HG03064 (cell line): ENCODE measurements around the gene ABCC8.

ENCODE experiments used
- ATAC-seq: cut with Tn5 transposase; IDR thresholded peaks from one replicate; pipeline ENCODE4 v1.9.1; 2021; ENCODE audit warnings: low read depth; ENCODE audit not compliant: unreplicated experiment

The ABCC8 gene

DNA sequence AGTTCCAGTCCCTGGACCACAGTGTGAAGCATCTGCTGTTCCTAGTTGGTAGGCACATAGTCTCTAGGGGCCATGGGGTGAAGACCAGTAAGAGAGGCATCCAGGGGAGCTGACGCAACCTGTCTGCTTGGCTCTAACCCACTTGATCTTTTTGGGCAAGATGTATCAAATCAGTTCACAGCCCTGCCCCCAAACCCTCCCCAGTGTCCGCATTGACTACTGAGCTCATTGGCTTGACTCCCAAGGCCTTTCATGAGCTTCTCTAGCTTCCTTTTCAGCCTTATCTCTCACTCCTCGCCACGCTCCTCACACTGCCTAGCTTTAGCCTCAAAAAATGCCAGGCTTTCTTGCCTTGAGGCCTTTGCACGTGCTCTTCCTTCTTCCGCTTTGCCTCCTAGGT is 29.7 kb upstream of the ABCC8 start:
- ATAC-seq = no peak

DNA sequence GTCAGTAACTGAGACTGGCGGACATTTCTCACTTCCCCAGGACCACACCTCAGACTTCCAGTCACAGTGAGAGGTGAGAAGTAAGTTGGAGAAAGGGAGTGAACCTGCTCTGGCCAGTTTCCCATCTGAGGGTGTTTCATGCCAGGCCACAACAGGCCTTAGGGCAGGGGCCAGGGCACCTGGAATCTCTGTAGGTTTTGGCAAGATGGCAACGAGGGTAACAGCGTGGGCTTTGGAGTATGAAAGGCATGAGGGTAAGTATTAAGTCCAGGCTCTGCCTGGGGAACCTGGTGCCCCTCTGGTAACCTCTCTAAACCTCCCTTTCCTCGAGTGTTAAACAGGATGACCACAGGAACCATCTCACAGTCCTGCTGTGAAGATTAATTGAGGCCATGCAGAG is 28.5 kb upstream of the ABCC8 start:
- ATAC-seq = no peak

DNA sequence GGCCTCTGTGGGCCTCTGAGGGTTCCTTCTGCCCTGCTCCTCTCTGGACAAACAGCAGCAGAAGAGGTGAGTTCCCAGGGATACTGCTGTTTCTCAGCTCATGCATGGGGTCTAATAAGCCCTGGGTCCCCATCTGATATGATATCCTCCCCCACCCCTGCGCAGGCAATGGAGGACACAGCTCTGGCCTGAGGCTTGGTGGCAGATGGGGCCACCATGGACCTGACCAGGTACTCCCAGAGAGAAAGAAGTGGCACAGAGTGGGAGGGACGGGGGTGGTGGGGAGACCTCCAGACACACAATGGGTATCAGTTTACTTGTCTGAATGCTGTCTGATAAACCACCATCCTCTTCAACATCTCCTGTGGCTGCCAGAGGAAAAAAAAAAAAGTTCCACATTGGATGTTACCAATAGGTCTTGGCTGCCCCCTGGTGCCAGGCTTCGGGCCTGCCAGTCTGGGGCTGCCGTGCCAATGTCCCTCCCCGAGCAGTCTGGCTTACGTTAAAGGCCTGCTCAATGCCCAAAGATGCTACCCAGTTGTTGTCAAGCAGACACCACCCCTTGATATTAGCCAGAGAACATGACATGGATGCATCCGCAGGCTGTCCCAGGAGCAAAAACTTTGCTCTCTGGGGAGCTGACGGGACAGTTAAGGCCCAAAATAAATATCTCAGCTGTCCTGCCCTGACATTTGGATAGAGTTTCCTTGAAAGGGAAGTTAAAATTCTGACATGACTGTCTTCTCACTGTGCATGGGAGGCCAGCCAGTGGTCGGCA is 27.9 kb upstream of the ABCC8 start:
- no peak for ATAC-seq

DNA sequence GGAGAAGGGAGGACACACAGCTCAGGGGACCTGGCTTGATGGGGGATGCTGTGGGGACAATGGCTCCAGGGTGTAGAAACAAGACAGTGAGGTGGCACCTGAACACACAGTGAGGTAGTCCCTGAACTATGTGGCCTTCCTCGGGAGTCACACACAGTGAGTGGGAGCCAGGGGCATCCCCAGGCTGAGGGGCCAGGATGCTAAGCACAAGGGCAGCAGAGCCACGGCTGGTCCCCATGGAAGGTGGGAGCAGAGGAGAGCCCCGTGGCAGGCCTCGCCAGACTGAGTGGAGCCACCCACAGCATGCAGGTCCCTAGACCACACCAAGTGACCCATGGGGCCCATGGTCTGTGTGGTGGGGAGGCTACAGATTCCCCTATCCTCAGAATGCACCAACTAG is 26.0 kb upstream of the ABCC8 start:
- no peak for ATAC-seq

DNA sequence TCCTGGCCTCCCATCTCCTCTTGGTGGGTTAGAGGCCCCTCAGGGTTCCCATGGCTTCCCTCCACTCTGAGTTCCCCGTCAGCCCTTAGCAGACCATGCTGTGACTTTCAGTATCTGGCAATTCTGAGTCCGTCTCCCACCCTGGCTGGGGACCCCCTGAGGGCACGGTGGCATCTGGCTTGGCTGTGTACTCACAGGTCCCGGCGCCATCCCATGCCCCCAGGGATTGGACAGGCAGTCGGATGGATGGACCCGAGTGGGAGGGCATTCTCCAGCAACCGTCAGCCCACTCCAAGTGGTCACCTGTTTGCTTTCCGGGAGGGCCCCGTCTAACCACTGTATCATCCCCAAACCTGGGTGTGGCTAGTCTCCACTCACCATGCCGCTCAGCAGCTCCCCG is 24.0 kb upstream of the ABCC8 start:
- ATAC-seq = no peak

DNA sequence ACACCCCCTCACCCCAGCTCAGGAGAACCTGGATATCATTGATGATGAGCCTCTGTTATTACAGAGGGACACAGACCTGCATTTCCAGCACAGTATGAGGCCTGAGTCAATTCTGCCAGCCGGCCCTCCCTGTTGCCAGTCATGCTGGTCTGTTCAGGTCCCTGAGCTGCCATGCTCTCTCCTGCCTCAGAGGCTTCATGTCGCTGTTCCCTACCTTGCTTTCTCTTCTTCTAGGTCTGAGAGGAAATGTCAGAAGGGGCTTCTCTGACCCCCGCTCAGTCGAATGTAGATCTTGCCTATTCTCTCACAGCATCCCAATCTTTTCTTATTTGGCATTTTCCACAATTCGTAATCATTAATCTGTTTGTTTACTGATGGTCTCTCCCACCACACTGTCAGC is 21.8 kb upstream of the ABCC8 start:
- no peak for ATAC-seq

DNA sequence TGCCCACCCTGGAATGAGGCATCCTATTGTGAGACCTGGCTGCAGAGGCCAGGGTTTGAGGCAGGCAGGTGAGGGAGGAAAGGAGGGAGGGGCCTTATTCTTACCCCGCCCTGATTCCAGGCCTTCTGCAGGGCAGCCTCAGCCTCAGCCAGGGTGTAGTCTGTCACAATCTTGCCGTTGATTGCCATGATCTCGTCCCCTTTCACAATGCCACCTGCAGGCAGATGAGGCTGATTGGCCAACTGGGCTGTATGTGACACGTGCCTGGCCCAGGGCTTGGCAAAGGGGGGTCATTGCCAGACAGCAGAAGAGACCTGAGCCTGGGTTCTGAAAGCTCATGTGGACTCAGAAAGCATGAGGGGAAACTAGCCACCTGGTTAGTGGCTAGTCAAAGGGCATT is 21.4 kb upstream of the ABCC8 start:
- ATAC-seq = no peak

DNA sequence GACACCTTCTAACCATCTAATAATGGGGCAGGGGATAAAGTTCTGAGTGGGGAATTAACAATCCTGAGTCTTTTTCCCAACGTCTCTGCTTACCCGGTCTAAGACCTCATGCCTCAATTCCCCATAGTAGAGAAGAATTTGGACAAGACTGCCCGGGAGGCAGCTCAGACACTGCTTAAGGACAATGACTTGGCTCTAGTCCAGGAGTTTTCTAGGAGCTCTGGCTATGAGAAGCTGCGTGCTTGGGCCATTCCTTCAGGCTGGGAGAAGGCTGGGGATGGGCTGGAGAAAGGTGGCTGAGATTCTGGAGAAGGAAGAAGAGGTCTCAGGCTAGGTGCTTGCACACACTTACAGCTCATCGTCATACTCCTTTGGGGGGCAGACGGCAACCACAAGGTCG is 19.8 kb upstream of the ABCC8 start:
- ATAC-seq = no peak

DNA sequence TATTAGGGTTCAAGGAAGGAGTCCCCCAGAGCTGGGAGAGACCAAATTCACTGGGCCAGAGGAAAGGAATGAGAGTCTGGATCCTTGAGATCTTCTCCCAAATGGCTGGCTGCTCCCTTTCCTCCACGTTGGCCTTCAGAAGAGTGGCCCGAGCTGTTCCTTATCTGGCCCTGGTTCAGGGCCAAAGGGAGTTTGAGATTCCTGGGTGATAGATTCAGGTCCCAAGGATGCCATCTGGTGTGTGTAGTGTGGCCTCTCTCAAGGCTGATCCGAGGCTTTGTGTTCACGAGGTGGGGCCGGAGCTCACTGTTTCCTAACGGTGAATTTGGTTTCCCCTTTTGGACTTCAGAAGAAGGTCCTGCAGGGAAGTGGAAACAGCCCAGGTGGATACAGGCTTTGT is 17.4 kb upstream of the ABCC8 start:
- ATAC-seq = no peak

DNA sequence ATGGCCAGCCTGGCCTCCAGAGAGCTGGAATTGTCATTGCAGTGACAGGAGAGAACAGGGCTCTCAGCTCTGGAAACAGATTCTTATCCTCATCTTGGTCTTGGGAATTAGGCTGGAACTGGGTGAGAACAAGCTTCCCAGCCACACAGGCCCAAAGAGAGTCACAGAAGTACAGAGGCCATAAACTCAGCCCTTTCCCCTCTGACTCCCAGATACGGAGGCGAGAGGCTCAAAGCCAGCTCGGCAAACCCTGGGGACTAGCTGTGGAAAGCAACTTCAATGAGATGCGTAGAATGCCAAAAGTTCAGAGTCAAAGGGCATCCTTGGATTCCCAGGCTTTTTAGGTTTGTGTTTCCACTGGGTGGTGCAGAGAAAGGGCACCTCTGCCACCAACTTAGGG is 14.3 kb upstream of the ABCC8 start:
- no peak for ATAC-seq

DNA sequence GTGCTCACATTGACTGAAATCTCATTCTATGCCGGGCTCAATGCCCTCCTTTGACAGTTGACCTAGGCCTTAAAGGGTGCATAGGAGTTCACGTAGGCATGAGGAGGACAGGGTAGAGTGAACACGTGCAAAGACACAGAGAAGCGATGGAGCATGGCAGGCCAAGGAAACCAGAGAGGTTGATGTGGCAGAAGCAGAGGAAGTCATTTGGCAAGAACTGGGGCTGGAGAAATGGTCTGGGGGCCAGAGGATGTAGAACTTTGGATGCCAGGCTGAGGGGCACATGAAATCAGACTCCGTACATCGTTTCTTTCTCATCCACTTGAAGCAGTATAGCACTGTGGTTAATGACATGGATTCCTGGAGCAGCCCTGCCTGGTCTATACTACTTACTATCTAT is 13.6 kb upstream of the ABCC8 start:
- ATAC-seq = no peak

DNA sequence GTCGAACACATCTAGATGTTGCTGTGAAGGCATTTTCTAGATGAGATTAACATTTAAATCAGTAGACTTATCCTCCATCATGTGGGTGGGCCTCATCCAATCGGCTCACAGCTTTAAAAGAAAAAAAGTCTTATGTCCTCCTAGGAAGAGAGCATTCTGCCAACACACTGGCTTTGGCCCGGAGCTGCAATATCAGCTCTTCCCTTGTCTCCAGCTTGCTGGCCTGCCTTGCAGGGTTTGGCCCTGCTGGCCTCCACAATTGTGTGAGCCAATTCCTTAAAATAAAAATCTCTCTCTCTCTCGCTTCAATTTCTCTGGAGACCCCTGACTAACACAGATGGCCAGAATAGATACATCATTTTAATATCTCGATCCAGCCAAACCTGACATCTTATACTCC is 13.1 kb upstream of the ABCC8 start:
- no peak for ATAC-seq

DNA sequence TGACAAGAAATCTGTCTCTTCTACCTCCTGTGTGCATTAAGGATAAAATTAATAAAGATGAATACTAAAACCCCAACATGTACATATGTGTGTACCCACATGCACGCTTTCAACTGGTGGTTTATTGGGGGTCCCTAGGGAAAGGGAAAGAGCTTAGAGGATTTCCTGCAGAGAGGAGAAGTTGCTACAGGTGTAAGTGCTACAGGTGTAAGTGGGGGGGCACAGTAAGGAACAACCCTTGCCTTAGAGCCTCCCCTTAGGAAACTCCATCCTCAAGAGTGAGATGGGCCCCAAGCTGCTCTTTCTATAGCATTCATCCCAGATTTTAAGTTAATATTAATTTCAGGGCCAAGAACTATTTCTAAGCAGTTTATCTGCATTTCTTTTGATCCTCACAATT is 11.9 kb upstream of the ABCC8 start:
- ATAC-seq = no peak

DNA sequence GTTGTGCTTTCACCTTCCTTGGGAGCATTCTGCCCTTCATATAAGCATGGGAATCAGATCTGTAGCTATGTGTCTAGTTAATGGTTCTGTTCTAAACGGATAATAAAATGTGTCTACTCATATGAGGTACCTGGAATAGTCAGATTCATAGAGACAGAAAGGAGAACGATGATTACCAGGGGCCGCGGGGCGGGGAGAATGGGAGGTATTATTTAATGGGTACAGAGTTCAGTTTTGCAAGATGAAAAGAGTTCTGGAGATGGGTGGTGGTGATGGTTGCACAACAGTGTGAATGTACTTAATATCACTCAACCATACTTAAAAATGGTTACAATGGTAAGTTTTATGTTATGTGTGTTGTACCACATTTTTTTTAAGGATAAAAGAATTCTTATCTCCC is 10.0 kb upstream of the ABCC8 start:
- ATAC-seq = no peak

DNA sequence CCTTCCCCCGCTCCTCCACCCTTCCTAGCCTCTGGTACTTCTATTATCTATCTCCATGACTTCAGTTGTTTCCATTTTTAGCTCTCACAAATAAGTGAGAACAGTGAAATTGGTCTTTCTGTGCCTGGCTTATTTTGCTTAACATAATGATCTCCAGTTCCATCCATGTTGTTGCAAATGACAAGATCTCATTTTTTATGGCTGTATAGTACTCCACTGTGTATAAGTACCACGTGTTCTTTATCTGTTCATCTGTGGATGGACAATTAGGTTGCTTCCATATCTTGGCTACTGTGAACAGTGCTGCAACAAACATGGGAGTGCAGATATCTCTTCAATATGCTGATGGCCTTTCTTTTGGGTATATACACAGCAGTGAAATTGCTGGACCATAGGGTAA is 6.9 kb upstream of the ABCC8 start:
- no peak for ATAC-seq

DNA sequence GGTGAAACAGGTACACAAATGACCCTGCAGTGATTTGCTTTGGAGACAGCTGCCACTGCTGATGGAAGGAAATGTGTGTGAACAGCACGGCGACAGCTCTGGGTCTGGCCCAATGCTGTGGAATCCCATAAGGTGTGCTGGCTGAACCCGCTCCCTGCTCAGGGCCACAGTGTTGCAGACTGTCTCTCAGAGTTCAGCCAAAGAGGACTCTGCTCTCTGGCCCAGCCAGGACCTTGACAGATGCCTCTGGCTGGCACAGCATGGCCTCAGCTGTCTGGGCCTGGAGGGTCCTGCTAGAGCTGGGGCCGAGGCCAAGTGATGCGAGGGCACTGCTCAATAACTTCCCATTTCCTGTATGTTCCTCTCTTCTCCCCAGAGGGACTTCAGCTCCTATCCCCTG is 5.3 kb upstream of the ABCC8 start:
- no peak for ATAC-seq

DNA sequence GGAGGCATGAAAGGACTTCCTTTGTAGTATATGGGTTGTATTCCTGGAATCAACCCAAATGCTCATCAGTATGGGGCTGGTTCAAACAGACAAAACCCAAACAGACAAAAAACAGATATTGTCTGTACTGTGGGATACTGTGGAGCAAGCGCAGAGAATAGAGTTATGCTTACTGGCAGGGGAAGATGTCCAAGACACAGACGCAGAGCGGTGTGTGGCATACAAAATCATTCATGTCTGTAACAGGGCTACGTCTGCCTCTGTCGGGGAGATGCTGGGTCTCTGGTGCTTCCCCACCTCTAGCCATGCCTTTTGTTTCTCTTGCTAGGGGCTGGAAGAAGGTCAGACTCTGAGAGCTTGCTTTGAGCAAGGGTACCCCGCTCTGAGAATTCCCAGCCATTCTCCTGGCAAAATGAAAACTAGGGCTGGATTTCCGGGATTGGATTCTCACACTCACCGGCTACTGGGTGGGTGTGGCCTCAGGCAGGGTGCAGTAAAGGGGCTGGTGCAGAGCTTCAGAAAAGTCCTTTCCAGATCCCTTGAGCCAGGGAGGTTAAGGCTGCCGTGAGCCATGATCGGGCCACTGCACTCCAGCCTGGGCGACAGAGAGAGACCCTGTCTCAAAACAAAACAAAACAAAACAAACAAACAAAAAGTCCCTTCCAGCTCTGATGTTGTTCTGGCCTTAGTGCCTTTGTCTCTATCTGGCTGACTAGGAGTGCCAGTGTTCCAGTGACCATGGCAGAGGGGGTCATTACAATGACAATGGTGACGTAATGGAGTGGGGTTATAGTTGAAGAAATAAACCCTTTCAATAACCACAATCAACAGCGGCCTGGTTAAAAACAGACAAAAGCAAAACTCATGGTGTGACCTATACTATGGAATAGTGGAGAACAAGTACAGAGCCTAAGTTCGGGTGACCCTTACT is 2.9 kb upstream of the ABCC8 start:
- ATAC-seq = no peak

DNA sequence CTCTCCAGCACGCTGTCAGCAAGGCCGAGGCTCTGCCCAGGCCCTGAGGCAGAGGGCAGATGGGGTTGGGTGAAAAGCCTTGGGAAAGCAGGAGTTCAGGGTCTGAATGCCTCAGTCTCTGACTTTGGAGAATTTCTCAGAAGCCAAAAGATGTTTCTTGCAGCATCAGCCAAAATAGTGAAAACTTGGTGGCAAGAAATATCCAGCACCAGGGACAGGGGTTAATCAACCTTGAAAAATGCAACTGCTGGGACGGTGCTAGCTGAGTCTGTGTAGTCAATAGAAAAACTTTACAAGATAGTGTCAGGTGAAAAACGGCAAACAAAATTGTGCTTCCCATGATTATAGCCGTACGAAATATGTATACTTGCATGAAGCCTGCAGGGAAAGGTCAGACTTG is 1.4 kb upstream of the ABCC8 start:
- ATAC-seq = no peak

DNA sequence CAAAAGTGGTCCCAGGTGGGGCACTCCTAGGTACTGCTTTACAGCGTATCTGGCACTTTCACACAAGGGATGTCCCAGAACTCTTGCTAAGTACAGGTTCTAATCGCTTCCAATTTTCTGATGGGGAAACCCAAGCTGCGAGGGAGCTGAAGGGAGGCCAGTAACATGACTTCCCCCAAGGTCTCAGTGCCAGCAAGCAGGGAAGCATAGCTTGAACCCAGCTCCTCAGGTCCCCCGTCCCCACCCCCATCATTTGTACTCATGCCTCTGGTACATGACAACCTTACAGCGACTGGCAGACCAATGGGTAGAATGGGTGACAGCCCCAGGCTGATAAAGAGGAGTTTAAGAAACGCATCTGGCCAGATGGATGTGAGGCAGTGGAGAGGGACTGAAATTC is 716 bp upstream of the ABCC8 start:
- ATAC-seq = no peak

DNA sequence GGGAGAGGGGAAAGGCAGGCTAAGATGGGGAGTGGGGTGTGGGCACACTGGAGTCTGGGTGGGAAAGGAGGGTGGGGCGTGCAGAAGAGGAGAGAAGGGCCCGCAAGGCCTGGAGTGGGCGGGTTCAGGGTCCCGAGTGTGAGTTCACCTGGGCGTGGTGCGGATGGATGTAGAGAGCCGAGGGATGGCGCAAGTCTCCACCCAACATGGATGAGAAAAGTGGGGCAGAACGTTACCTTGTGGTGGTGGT is 364 bp upstream of the ABCC8 start:
- no peak for ATAC-seq

DNA sequence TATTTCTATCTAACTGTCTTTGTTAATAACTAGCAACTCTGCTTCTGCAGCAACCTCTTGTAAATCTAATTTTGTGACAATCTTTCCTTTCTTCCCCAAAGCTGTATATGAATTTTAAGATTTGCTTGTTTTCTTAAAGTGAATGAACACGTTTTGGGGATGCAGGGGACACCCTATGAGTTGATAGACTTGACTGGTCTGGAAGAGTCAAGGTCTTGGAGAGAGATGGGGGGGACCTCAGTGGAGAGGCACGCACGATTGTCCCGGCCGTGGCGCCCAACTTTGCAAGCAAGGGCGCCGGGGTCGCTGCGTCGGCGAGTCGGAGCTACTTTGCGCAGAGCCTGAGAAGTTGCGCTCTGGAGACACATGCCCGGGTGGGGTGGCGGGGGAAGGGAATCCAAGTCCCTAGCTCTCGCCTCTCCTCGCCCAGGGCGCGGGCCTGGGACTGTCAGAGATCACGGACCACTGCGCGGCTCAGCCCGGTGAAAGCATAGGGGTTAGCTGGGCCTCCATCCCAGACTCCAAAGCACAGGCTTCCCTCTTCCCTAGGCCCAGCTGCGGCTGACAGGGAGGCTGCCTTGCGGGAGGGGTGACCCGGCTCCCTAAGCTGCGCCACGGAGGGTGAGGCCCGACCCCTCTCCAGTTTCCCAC is 854 bp downstream of the ABCC8 start:
- ATAC-seq = no peak
